Germinal center (tissue), 1 donor: ENCODE measurements around the gene NFKB1.

Experiments used
- DNase-seq: peaks from one replicate; pipeline ENCODE4 v3.0.0; 2012; ENCODE audit warnings: mixed read lengths, low spot score

Gene NFKB1

GRCh38 chr4:102631616-102632015 lies 130.5 kb downstream of the NFKB1 start:
- no peak for DNase-seq

- DNase-seq, result no peak
Observed at GRCh38 chr4:102632241-102633065, 131.3 kb downstream of the NFKB1 start.

- no peak for DNase-seq
Observed at GRCh38 chr4:102633100-102633499, 131.9 kb downstream of the NFKB1 start.

GRCh38 chr4:102637391-102637790 lies 136.2 kb downstream of the NFKB1 start:
- DNase-seq, result no peak

GRCh38 chr4:102638621-102639020 lies 137.5 kb downstream of the NFKB1 start:
- no peak for DNase-seq

GRCh38 chr4:102639598-102639997 lies 138.4 kb downstream of the NFKB1 start:
- no peak for DNase-seq

GRCh38 chr4:102640669-102641068 lies 139.5 kb downstream of the NFKB1 start:
- DNase-seq, result no peak

- DNase-seq, result no peak
Observed at GRCh38 chr4:102641793-102642192, 140.6 kb downstream of the NFKB1 start.

- no peak for DNase-seq
Observed at GRCh38 chr4:102642631-102643298, 141.6 kb downstream of the NFKB1 start.

GRCh38 chr4:102647117-102647516 lies 146.0 kb downstream of the NFKB1 start:
- DNase-seq, result no peak

GRCh38 chr4:102657206-102657605 lies 156.0 kb downstream of the NFKB1 start:
- no peak for DNase-seq

GRCh38 chr4:102663073-102663472 lies 161.9 kb downstream of the NFKB1 start:
- no peak for DNase-seq

- DNase-seq, result no peak
Observed at GRCh38 chr4:102665527-102665926, 164.4 kb downstream of the NFKB1 start.
